IMR-90 (cell line): ENCODE data around the gene CRYZL1.

ENCODE experiments used
- CTCF ChIP-seq: conservative IDR thresholded peaks from 2 replicates; pipeline ENCODE4 v1.5.1; 2012; ENCODE audit warnings: mild to moderate bottlenecking, low read depth, low read length, improper control_type of control experiment
- POLR2A ChIP-seq: IDR thresholded peaks from 2 replicates; pipeline ENCODE4 v1.6.1; 2012; ENCODE audit warnings: mild to moderate bottlenecking, low read depth, low read length

- TF ChIP-seq CTCF (no peak), POLR2A (no peak)
These were observed 96.9 kb downstream of the CRYZL1 start for GRCh38 chr21:33544451-33545195.
